Tibial nerve (tissue), 3 donors: ENCODE results near the gene HOXA9.

Source experiments
- CTCF ChIP-seq, 5 experiments: fragments of 200-600 bp in 3 of 5; fragments of 450-650 bp in 2 of 5; sonication (generic) in 3 of 5; IDR thresholded peaks; one replicate each; pipeline ENCODE4 v1.5.1; 2016 to 2019; ENCODE audit warnings: antibody characterized with exemption in 5 of 5, mild to moderate bottlenecking in 3 of 5, moderate library complexity in 2 of 5
- POLR2A ChIP-seq, 2 donors: fragments of 450-650 bp; IDR thresholded peaks; one replicate each; pipeline ENCODE4 v1.6.1; 2017; ENCODE audit warnings: antibody characterized with exemption in 2 of 2, mild to moderate bottlenecking in 2 of 2, moderate library complexity in 2 of 2

DNA sequence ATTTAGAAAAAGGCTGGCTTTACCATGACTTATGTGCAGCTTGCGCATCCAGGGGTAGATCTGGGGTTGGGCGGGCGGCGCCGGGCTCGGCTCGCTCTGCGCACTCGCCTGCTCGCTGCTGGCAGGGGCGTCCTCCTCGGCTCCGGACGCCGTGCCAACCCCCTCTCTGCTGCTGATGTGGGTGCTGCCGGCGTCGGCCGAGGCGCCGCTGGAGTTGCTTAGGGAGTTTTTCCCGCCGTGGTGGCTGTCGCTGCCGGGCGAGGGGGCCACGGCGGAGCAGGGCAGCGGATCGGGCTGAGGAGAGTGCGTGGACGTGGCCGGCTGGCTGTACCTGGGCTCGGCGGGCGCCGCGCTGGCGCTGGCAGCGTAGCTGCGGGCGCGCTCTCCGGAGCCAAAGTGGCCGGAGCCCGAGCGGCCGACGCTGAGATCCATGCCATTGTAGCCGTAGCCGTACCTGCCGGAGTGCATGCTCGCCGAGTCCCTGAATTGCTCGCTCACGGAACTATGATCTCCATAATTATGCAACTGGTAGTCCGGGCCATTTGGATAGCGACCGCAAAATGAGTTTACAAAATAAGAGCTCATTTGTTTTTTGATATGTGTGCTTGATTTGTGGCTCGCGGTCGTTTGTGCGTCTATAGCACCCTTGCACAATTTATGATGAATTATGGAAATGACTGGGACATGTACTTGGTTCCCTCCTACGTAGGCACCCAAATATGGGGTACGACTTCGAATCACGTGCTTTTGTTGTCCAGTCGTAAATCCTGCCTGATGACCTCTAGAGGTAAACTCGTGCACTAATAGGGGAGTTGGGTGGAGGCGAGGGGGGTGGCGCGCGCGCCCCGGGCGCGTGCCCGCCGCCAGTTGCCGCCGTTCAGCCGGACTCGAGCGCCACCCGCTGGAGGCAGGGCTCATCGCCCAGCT, 22.1 kb downstream of the HOXA9 start, which contains the start of gene HOXA5:
- TF ChIP-seq CTCF (IDR thresholded peaks at IDR 0.05): peak; percentile 42 to 82 (median 63)
- TF ChIP-seq POLR2A (IDR thresholded peaks at IDR 0.05): peak in 1 of 2 donors; percentile 51
